ENCODE data around the gene FOXP2. TPM values are rescaled to one million over a fixed set of nuclear protein-coding genes. Genes with fewer than 3 reads are reported as not detected.

The FOXP2 gene
- total RNA-seq, 1 donor from 2014 or later = 24.7 TPM

GRCh38 chr7:114741911-114742310 is 327.3 kb downstream of the FOXP2 start:
- ATAC-seq (no peak), DNase-seq (ENCODE audit: low spot score) (no peak)
- intact Hi-C loops (cut with DNase I) = no loop called here

Small RNAs within 50 kb of the gene (microRNA-seq; reads per million reads assigned to microRNA genes)
- gene MIR3666 = not detected
